H1 (cell line): ENCODE measurements around the gene TMA7B. TPM values are rescaled to one million over a fixed set of nuclear protein-coding genes. Genes with fewer than 3 reads are reported as not detected.

Experiments used
- CTCF ChIA-PET: fragments of 300-600 bp; sonication (Branson Sonifier 250); formaldehyde crosslinking; loops from one replicate; lab custom pipeline; 2021; ENCODE audit not compliant: partially characterized antibody; lab: Charles Lee
- POLR2A ChIA-PET: fragments of 300-600 bp; sonication (Branson Sonifier 250); formaldehyde crosslinking; loops from one replicate; lab custom pipeline; 2021; ENCODE audit warnings: inconsistent platforms; ENCODE audit not compliant: partially characterized antibody; lab: Charles Lee
- DNase-seq, 2 experiments: peaks; one replicate each; pipeline versions ENCODE4 v3.0.0 to v3.0.0-alpha.2; 2010 to 2022; ENCODE audit warnings: low spot score in 2 of 2, low read depth in 1 of 2, mixed read lengths in 1 of 2
- FAIRE-seq: peaks from 2 replicates; lab custom pipeline; 2011; peaks lifted over from hg19 to GRCh38; lab: Jason Lieb, UNC
- H2AFZ ChIP-seq: 2 replicates; pipeline ENCODE4 v1.8.1; 2012; ENCODE audit warnings: low read length, inconsistent platforms
- H2AK5ac ChIP-seq: 2 replicates; pipeline ENCODE4 v1.6.1; 2013; ENCODE audit warnings: low read depth, low read length
- H2BK120ac ChIP-seq: replicated peaks from 2 replicates; pipeline ENCODE3; 2013; ENCODE audit warnings: low read depth, low read length, inconsistent platforms
- H2BK12ac ChIP-seq: 2 replicates; pipeline ENCODE4 v1.6.1; 2013; ENCODE audit warnings: low read depth, low read length
- H2BK15ac ChIP-seq: 2 replicates; pipeline ENCODE4 v1.6.1; 2013; ENCODE audit warnings: low read length
- H2BK20ac ChIP-seq: 2 replicates; pipeline ENCODE4 v1.6.1; 2013; ENCODE audit warnings: low read length
- H2BK5ac ChIP-seq: 2 replicates; pipeline ENCODE4 v1.6.1; 2013; ENCODE audit warnings: low read depth, low read length
- H3K14ac ChIP-seq: 2 replicates; pipeline ENCODE4 v1.6.1; 2013; ENCODE audit warnings: inconsistent platforms; ENCODE audit not compliant: insufficient read length
- H3K18ac ChIP-seq: 2 replicates; pipeline ENCODE4 v1.6.1; 2013; ENCODE audit warnings: low read length; ENCODE audit errors: extremely low read depth
- H3K23ac ChIP-seq: 2 replicates; pipeline ENCODE4 v1.6.1; 2013; ENCODE audit warnings: inconsistent platforms; ENCODE audit not compliant: insufficient read length
- H3K23me2 ChIP-seq: 2 replicates; pipeline ENCODE4 v1.6.1; 2013; ENCODE audit warnings: low read depth, low read length
- H3K27ac ChIP-seq: 2 replicates; pipeline ENCODE4 v1.6.1; 2011; ENCODE audit warnings: low read depth, low read length, inconsistent platforms
- H3K27me3 ChIP-seq, 4 experiments: replicated peaks in 1 of 4; 1 replicate in 1 of 4; 2 replicates in 3 of 4; pipeline versions ENCODE4 v1.6.1 to v1.8.1; 2011 to 2013; ENCODE audit warnings: low read length in 3 of 4, mild to moderate bottlenecking in 3 of 4, inconsistent platforms in 2 of 4, mixed read lengths in 2 of 4, moderate library complexity in 1 of 4; ENCODE audit not compliant: control insufficient read depth in 3 of 4, insufficient read depth in 3 of 4; ENCODE audit errors: extremely low read depth in 1 of 4
- H3K36me3 ChIP-seq, 4 experiments: 2 replicates each; pipeline versions ENCODE4 v1.6.1 to v1.8.1; 2011 to 2013; ENCODE audit warnings: mild to moderate bottlenecking in 4 of 4, low read length in 3 of 4, moderate library complexity in 2 of 4, control low read depth in 1 of 4, inconsistent platforms in 1 of 4; ENCODE audit not compliant: insufficient read depth in 4 of 4, control insufficient read depth in 2 of 4
- H3K4ac ChIP-seq: replicated peaks from 2 replicates; pipeline ENCODE3; 2013; ENCODE audit warnings: low read length, low read depth, mixed read lengths, inconsistent platforms; ENCODE audit not compliant: insufficient read length
- H3K4me1 ChIP-seq, 4 experiments: replicated peaks in 1 of 4; 1 replicate in 1 of 4; 2 replicates in 3 of 4; pipeline versions ENCODE4 v1.6.1 to v1.8.1; 2011 to 2013; ENCODE audit warnings: low read length in 3 of 4, inconsistent platforms in 2 of 4, mixed read lengths in 1 of 4; ENCODE audit not compliant: insufficient read depth in 4 of 4, control insufficient read depth in 3 of 4
- H3K4me2 ChIP-seq, 2 experiments: 2 replicates each; pipeline versions ENCODE4 v1.6.1 to v1.8.1; 2011 to 2013; ENCODE audit warnings: low read depth in 2 of 2, low read length in 2 of 2, control low read depth in 1 of 2, inconsistent platforms in 1 of 2, mild to moderate bottlenecking in 1 of 2; ENCODE audit not compliant: insufficient read depth in 1 of 2
- H3K4me3 ChIP-seq, 4 experiments: fragments of 200-600, 300-600 bp in 1 of 4; sonication (generic), shearing (Covaris generic), sonication (Bioruptor Twin) in 1 of 4; 2 replicates each; pipeline versions ENCODE4 v1.5.1 to v1.8.1; 2011 to 2016; ENCODE audit warnings: low read length in 4 of 4, low read depth in 3 of 4, control low read depth in 2 of 4, inconsistent platforms in 2 of 4, mild to moderate bottlenecking in 2 of 4, mixed read lengths in 1 of 4, moderate library complexity in 1 of 4; ENCODE audit not compliant: insufficient read depth in 2 of 4; ENCODE audit errors: extremely low read depth in 1 of 4
- H3K56ac ChIP-seq: replicated peaks from 2 replicates; pipeline ENCODE3; 2013; ENCODE audit warnings: low read depth, mild to moderate bottlenecking, mixed read lengths, low read length, inconsistent platforms; ENCODE audit not compliant: insufficient read length
- H3K79me1 ChIP-seq: 2 replicates; pipeline ENCODE4 v1.6.1; 2013; ENCODE audit warnings: low read depth, low read length, control low read depth
- H3K79me2 ChIP-seq, 2 experiments: 2 replicates each; pipeline versions ENCODE4 v1.6.1 to v1.8.1; 2012 to 2013; ENCODE audit warnings: low read length in 2 of 2, mild to moderate bottlenecking in 2 of 2, inconsistent platforms in 1 of 2; ENCODE audit not compliant: insufficient read depth in 2 of 2, control insufficient read depth in 1 of 2
- H3K9ac ChIP-seq, 4 experiments: replicated peaks in 1 of 4; 1 replicate in 1 of 4; 2 replicates in 3 of 4; pipeline versions ENCODE4 v1.6.1 to v1.8.1; 2011 to 2013; ENCODE audit warnings: low read depth in 3 of 4, low read length in 3 of 4, control low read depth in 2 of 4, mild to moderate bottlenecking in 2 of 4, moderate library complexity in 2 of 4, inconsistent platforms in 1 of 4; ENCODE audit errors: extremely low read depth in 1 of 4
- H3K9me3 ChIP-seq, 2 experiments: 2 replicates each; pipeline versions ENCODE4 v1.6.1 to v1.8.1; 2012 to 2013; ENCODE audit warnings: mild to moderate bottlenecking in 2 of 2, moderate library complexity in 2 of 2, control low read depth in 1 of 2, inconsistent platforms in 1 of 2, low read depth in 1 of 2, low read length in 1 of 2, mixed read lengths in 1 of 2; ENCODE audit not compliant: insufficient read depth in 2 of 2
- H4K20me1 ChIP-seq, 2 experiments: replicated peaks in 1 of 2; 2 replicates each; pipeline versions ENCODE3 to v1.8.1; 2011 to 2013; ENCODE audit warnings: inconsistent platforms in 2 of 2, low read length in 2 of 2, mild to moderate bottlenecking in 1 of 2; ENCODE audit not compliant: insufficient read depth in 2 of 2, control insufficient read depth in 1 of 2
- H4K5ac ChIP-seq: 2 replicates; pipeline ENCODE4 v1.6.1; 2013; ENCODE audit warnings: low read length, low read depth, mixed read lengths, inconsistent platforms; ENCODE audit not compliant: insufficient read length
- H4K8ac ChIP-seq: 2 replicates; pipeline ENCODE4 v1.8.0; 2013; ENCODE audit warnings: mild to moderate bottlenecking, moderate library complexity, low read length, inconsistent platforms; ENCODE audit not compliant: insufficient read depth; ENCODE audit errors: extremely low read depth
- H4K91ac ChIP-seq: replicated peaks from 2 replicates; pipeline ENCODE3; 2013; ENCODE audit warnings: low read length, mixed read lengths, inconsistent platforms; ENCODE audit not compliant: insufficient read length
- BCL11A ChIP-seq, 2 experiments: IDR thresholded peaks; one replicate each; pipeline ENCODE4 v1.6.1; 2011; ENCODE audit warnings: low read depth in 2 of 2, low read length in 2 of 2, mild to moderate bottlenecking in 2 of 2
- CHD2 ChIP-seq: IDR thresholded peaks from 2 replicates; pipeline ENCODE4 v1.6.1; 2012; ENCODE audit warnings: low read length, improper control_type of control experiment
- CREB1 ChIP-seq: IDR thresholded peaks from 2 replicates; pipeline ENCODE4 v1.6.1; 2012; ENCODE audit warnings: inconsistent platforms
- HDAC2 ChIP-seq, 2 experiments: fragments of 300-600 bp in 1 of 2; sonication (generic) in 1 of 2; IDR thresholded peaks; 2 replicates each; pipeline ENCODE4 v1.6.1; 2011 to 2012; ENCODE audit warnings: low read depth in 2 of 2, low read length in 2 of 2, mild to moderate bottlenecking in 2 of 2, moderate library complexity in 2 of 2, borderline replicate concordance in 1 of 2, inconsistent platforms in 1 of 2
- HDAC6 ChIP-seq: IDR thresholded peaks from one replicate; pipeline ENCODE4 v1.7.1; 2012; ENCODE audit warnings: low read depth, mild to moderate bottlenecking, inconsistent platforms, low read length, moderate library complexity
- JUND ChIP-seq: IDR thresholded peaks from 2 replicates; pipeline ENCODE4 v1.6.1; 2011; ENCODE audit warnings: mild to moderate bottlenecking, improper control_type of control experiment, low read length
- KDM5A ChIP-seq: fragments of 200-600 bp; IDR thresholded peaks from 2 replicates; pipeline ENCODE4 v1.7.1; 2012; ENCODE audit warnings: mild to moderate bottlenecking, low read length, inconsistent platforms, mixed read lengths
- MAFK ChIP-seq: IDR thresholded peaks from 2 replicates; pipeline ENCODE4 v1.6.1; 2012; ENCODE audit warnings: low read depth, mild to moderate bottlenecking, improper control_type of control experiment, low read length
- PHF8 ChIP-seq: fragments of 200-600 bp; sonication (generic); conservative IDR thresholded peaks from 2 replicates; pipeline ENCODE4 v1.7.1; 2012; ENCODE audit warnings: low read depth, mild to moderate bottlenecking, inconsistent platforms, low read length, moderate library complexity
- RFX5 ChIP-seq: IDR thresholded peaks from 2 replicates; pipeline ENCODE4 v1.6.1; 2011; ENCODE audit warnings: low read depth, low read length, improper control_type of control experiment, borderline replicate concordance
- SIN3A ChIP-seq, 2 experiments: IDR thresholded peaks in 1 of 2; conservative IDR thresholded peaks in 1 of 2; 2 replicates each; pipeline ENCODE4 v1.6.1; 2011 to 2012; ENCODE audit warnings: low read length in 2 of 2, improper control_type of control experiment in 1 of 2, low read depth in 1 of 2, mild to moderate bottlenecking in 1 of 2
- SIRT6 ChIP-seq: IDR thresholded peaks from one replicate; pipeline ENCODE4 v1.7.1; 2012; ENCODE audit warnings: low read length, inconsistent platforms
- SP4 ChIP-seq: IDR thresholded peaks from 2 replicates; pipeline ENCODE4 v1.6.1; 2012; ENCODE audit warnings: low read length, inconsistent platforms
- TAF1 ChIP-seq: IDR thresholded peaks from 2 replicates; pipeline ENCODE4 v1.6.1; 2011; ENCODE audit warnings: mild to moderate bottlenecking, low read depth, low read length
- YY1 ChIP-seq: IDR thresholded peaks from 2 replicates; pipeline ENCODE4 v1.6.1; 2011; ENCODE audit warnings: low read depth, mild to moderate bottlenecking, low read length
- WGBS, 2 experiments: shearing (Covaris generic) in 1 of 2; methylation state at CpG; one replicate each; pipeline versions ENCODE4 v1.1.6 to v1.1.7; 2013 to 2015; ENCODE audit warnings: low lambda C conversion rate in 2 of 2, mixed read lengths in 2 of 2, inconsistent platforms in 1 of 2, low coverage in 1 of 2, missing lambda C conversion rate in 1 of 2; ENCODE audit not compliant: insufficient replicate concordance in 2 of 2, insufficient coverage in 1 of 2, insufficient read length in 1 of 2; ENCODE audit errors: extremely low coverage in 1 of 2, missing lambda C conversion rate in 1 of 2; 5-methylcytosine and 5-hydroxymethylcytosine counted together
- polyA plus RNA-seq, 7 experiments: library from polyadenylated mRNA; depleted of rRNA in 3 of 7; stranded (reverse) in 5 of 7; unstranded in 2 of 7; fragments of >200 nt in 5 of 7; fragments of 200-250 nt in 2 of 7; gene quantifications; 1 replicate in 5 of 7; 2 replicates in 1 of 7; 4 replicates in 1 of 7; pipeline versions ENCODE4 v1.2.1 to v1.2.3, GENCODE V29; 2011 to 2013; ENCODE audit warnings: missing spikeins in 2 of 7, mixed read lengths in 2 of 7
- total RNA-seq: library from RNA; stranded (reverse); fragmentation: NEBNext Ultra II Directional; extraction: Animal tissue kit (Norgen Biotek cat#: 25700); gene quantifications from 2 replicates; pipeline ENCODE4 v1.2.1, GENCODE V29; 2021

TMA7B gene
- total and polyA plus RNA-seq, 2 of the 8 experiments (the other 6 are each of a cell fraction or from before 2014, with no cell fraction given): not detected

- H3K9ac ChIP-seq: no peak overlapping the region
- H3K4ac ChIP-seq: no peak overlapping the region
- no peaks in the 10 kb centered on the region for H4K20me1 ChIP-seq
- H2BK15ac ChIP-seq: no peak overlapping the region
- H2BK5ac ChIP-seq: no peak overlapping the region
- DNase-seq (no peak), FAIRE-seq (no peak)
- H2BK12ac ChIP-seq: no peak overlapping the region
- H3K56ac ChIP-seq: no peak overlapping the region
- H4K5ac ChIP-seq: no peak overlapping the region
- peaks cover 0 to 4% (median under 1%) of the 10 kb centered on the region in 4 experiments; a peak in 3 of 7 replicates for H3K4me1 ChIP-seq
- no peak overlapping the region for H3K4me3 ChIP-seq
- H2AK5ac ChIP-seq: no peak overlapping the region
- no peak overlapping the region for H3K23ac ChIP-seq
- no peak overlapping the region for H3K4me2 ChIP-seq
- H3K27ac ChIP-seq: no peak overlapping the region
- no peak for TF ChIP-seq HDAC2 (IDR thresholded peaks at IDR 0.05; ENCODE audit: borderline replicate concordance in 1 of 2, low read depth in 2 of 2, low read length in 2 of 2)
- TF ChIP-seq BCL11A (IDR thresholded peaks at IDR 0.05; ENCODE audit: low read depth in 2 of 2, low read length in 2 of 2): no peak
- no peak for TF ChIP-seq KDM5A
- TF ChIP-seq SIN3A (conservative IDR thresholded peaks at IDR 0.05 in 1 of 2, IDR thresholded peaks at IDR 0.05 in 1 of 2; ENCODE audit: low read depth in 1 of 2, low read length in 2 of 2): no peak
- TF ChIP-seq CREB1: no peak
- TF ChIP-seq SP4: no peak
- TF ChIP-seq TAF1: no peak
- no peak for TF ChIP-seq HDAC6
- TF ChIP-seq JUND: no peak
- no peak for TF ChIP-seq SIRT6
- no peak for TF ChIP-seq MAFK
- TF ChIP-seq PHF8: no peak
- no peak for TF ChIP-seq RFX5
- TF ChIP-seq CHD2: no peak
- TF ChIP-seq YY1: no peak
- H3K18ac ChIP-seq: no peak overlapping the region
- no peak overlapping the region for H2BK20ac ChIP-seq
- no peaks in the 10 kb centered on the region for H3K36me3 ChIP-seq
- H3K23me2 ChIP-seq: no peaks in the 10 kb centered on the region
- H4K91ac ChIP-seq: no peak overlapping the region
- H2AFZ ChIP-seq: no peak overlapping the region
- ChIA-PET POLR2A (interaction anchor here (1.5 kb wide), 1 partner anchor 120 kb away, joined by 5 read pairs; no protein-coding TSS in a partner anchor), CTCF (interaction anchor here (0.6 to 10.1 kb wide), 5 partner anchors 9 to 176 kb away, joined by 3 to 119 read pairs (median 8); no protein-coding TSS in a partner anchor)
- H4K8ac ChIP-seq: no peak overlapping the region
- no peak overlapping the region for H2BK120ac ChIP-seq
- H3K14ac ChIP-seq: no peak overlapping the region
- no peaks in the 10 kb centered on the region for H3K9me3 ChIP-seq
- peaks cover 0 to 2% (median 0%) of the 10 kb centered on the region in 4 experiments; a peak in 1 of 7 replicates for H3K27me3 ChIP-seq
- H3K79me1 ChIP-seq: no peaks in the 10 kb centered on the region
- H3K79me2 ChIP-seq: no peaks in the 10 kb centered on the region
- WGBS, 2 experiments: 91% methylated on average over 5 of the region's 5 CpGs; no CpG with 5 or more reads in 1 of the 2 experiments
Observed at GRCh38 chr22:39923696-39924095, 36.5 kb upstream of the TMA7B start.
